Measurements from ENCODE around the gene PRR14.
A peak's percentile ranks its signal among the peaks of the same experiment; 100 is the strongest.
"Not testable (repeated sequence)": the region's sequence is repeated elsewhere in the genome, so short reads cannot be mapped to it uniquely, and the experiment has no call there.

PRR14 gene

GRCh38 chr16:30633526-30633925 is 17.2 kb upstream of the PRR14 start:
- no peak for DNase-seq

DNA sequence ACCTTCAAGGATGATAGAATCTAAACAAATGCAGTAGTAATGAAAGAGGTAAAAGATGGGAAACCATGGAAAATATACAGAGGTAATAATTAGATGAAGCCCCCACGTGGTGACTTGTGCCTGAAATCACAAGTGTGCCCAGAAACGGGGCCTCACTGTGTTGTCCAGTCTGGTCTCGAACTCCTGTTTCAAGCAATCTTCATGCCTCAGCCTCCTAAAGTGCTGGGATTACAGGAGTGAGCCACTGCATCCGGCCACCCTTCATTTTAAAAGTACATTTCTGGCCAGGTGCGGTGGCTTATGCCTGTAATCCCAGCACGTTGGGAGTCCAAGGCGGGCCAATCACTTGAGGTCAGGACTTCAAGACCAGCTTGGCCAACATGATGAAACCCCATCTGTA is 14.2 kb upstream of the PRR14 start:
- no peak for DNase-seq

- DNase-seq: not testable (repeated sequence)
Measured at GRCh38 chr16:30637139-30637538, 13.6 kb upstream of the PRR14 start.

DNA sequence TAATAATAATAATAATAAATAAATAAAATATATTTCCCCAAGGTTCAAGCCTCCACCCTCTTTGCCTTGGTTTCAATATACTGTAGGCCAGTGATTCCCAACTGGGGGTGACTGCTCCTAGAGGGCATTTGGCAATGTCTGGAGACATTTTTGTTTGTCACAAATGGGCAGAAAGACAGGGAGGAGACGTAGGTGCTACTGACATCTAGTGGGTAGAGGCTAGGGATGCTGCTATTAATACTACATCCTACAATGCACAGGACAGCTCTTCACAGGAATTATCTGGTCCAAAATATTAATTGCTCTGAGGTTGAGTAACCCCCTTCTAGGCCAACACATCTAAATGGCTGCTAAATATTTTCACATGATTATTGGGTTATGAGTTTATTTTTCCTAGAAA is 12.8 kb upstream of the PRR14 start:
- peak; percentile 36 to 57 for DNase-seq

- DNase-seq: no peak
Measured at GRCh38 chr16:30641378-30641982, 9.3 kb upstream of the PRR14 start.

DNA sequence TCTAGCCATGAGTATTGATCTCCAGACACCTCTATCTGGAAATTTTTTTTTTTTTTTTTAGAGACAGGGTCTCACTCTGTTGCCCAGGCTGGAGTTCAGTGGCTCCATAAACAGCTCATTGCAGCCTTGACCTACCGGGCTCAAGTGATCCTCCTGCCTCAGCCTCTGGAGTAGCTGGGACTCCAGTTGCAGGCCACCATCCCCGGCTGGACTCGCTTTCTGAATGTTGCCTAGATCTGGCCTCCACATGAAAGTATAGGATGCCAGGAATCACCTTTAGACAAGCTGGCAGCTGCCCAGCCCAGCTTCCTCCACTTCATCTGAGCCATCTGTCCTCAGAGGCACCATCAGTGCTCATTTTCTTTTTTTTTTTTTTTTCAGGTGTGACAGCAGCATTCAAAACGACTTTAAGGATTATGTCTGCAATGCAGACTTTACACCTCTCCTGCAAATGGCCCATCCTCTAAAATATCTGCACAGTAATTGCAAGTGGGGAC is 6.4 kb upstream of the PRR14 start:
- DNase-seq: no peak

DNA sequence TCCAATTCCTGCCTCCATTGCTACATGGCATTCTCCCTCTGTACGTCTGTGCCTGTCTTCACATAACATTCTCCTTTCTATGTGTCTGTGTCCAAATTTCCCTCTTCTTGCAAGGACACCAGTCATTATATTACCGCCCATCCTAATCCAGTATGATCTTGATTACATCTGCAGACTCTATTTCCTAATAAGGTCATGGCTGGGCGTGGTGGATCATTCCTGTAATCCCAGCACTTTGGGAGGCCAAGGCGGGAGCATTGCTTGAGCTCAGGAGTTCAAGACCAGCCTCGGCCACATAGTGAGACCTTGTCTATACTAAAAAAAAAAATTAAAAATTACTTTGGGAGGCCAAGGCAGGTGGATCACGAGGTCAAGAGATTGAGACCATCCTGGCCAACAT is 5.0 kb upstream of the PRR14 start:
- no peak for DNase-seq

GRCh38 chr16:30647274-30647571 is 3.5 kb upstream of the PRR14 start:
- DNase-seq: no peak

GRCh38 chr16:30649725-30650368 is 913 bp upstream of the PRR14 start:
- DNase-seq: no peak

GRCh38 chr16:30651124-30652004 is 604 bp downstream of the PRR14 start:
- peak; percentile 32 to 84 for DNase-seq

DNA sequence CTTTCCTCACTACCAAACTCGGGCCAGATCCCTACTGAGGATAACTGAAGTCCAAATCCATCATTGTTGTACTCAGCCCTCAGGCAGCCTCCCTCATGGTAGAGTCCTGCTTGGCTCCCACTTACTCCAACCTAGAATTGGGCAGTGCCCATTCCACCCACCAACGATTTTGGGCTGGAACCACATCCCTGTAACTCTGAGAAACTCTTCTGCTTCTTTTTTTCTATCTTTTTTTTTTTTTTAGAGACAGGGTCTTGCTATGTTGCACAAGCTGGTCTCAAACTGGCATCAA is 1.2 kb downstream of the PRR14 start:
- DNase-seq: no peak

GRCh38 chr16:30652718-30653117 is 2.0 kb downstream of the PRR14 start:
- no peak for DNase-seq

DNA sequence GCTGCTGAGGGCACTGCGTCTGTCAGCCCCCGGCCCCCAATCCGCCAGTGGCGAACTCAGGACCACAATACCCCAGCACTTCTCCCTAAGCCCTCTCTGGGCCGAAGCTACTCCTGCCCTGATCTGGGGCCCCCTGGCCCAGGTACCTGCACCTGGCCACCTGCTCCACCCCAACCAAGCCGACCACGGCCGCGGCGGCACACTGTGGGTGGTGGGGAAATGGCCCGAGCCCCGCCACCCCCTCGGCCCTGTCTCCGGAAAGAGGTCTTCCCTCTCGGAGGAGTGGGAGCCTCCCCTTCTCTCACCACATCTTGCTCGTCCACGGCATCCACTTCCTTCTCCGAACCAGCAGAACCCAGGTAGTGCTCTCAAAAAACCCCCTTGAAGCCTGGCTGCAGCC is 4.1 kb downstream of the PRR14 start:
- DNase-seq: no peak

DNA sequence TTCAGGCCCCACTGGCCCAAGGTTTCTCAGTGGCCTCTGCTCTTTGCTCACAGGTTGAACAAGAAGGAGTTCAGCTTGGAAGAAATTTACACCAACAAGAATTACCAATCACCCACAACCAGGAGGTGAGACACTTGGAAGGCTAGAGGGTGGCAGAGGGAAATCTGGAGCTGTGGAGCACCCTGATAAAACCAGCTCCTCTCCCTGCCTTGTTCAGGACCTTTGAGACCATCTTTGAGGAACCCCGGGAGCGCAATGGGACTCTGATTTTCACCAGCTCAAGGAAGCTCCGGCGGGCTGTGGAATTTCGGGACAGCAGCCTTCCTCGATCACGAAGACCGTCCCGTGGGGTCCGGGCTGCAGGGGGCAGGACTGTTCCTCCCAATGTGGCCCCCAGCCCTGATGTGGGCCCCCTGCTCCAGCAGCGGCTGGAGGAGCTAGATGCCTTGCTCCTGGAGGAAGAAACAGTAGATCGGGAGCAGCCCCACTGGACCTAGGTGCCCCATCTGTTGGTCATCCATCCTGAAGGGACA is 5.1 kb downstream of the PRR14 start:
- DNase-seq: no peak

DNA sequence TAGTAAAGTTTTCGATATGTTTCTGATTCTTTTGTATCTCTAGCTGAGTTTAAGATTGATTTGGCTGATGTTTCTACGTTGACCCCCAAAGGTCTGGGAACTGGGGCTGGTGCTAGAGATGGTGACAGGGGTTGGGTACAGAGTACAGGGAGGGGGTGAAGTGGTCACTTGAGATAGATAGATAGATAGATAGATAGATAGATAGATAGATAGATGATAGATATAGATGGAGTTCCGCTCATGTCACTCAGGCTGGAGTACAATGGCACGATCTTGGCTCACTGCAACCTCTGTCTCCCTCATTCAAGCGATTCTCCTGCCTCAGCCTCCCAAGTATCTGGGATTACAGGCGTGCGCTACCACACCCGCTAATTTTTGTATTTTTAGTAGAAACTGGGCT is 5.6 kb downstream of the PRR14 start:
- no peak for DNase-seq

GRCh38 chr16:30656974-30657865 is 6.5 kb downstream of the PRR14 start:
- DNase-seq: no peak

DNA sequence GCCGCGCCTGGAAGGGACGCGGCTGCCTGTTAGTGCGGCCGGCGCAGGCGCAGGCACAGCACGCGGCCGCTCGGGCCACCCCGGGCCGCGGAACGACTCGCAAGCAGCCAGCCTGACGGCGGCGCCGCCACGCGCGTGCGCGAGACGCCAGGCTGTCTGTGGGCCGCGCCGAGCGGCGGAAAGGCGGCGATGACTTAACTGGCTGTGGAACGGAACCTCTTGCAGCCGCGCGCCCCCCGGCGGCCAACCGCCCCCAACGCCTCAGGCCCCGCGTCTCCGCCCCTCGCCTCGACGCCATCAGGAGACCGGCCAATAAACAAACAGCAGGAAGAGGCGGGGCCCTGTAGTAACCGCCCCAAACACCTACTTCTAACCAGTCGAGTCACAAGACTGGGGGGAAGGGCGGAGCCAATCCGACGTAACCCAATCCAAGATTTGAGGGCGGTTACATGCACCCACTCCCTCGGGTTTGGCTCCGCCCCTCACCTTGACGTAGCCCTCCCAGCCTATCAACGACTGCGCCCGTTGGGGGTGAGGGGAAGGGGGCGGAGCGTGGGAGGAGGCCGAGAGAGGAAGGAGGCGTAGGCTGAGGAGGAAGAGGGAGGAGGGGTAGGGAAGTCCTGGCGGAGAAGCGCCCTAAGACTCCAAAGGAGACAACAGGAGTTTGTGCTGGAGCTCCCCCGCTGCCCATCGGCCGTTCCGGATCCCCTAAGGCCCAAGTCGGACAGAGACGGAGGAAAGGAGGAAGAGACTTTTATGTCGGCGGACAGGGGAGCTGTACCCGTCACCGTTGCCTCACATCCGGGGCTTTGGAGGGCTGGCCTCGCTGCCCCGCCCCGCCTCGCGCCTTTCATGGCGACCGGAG is 7.3 kb downstream of the PRR14 start, which contains the start of gene FBRS:
Gene FBRS, plus strand, starts transcription at position 566 of the 865 bp plus-strand sequence. CDS start 1,088 bp downstream, outside the sequence.
- peak; percentile 100 for DNase-seq

DNA sequence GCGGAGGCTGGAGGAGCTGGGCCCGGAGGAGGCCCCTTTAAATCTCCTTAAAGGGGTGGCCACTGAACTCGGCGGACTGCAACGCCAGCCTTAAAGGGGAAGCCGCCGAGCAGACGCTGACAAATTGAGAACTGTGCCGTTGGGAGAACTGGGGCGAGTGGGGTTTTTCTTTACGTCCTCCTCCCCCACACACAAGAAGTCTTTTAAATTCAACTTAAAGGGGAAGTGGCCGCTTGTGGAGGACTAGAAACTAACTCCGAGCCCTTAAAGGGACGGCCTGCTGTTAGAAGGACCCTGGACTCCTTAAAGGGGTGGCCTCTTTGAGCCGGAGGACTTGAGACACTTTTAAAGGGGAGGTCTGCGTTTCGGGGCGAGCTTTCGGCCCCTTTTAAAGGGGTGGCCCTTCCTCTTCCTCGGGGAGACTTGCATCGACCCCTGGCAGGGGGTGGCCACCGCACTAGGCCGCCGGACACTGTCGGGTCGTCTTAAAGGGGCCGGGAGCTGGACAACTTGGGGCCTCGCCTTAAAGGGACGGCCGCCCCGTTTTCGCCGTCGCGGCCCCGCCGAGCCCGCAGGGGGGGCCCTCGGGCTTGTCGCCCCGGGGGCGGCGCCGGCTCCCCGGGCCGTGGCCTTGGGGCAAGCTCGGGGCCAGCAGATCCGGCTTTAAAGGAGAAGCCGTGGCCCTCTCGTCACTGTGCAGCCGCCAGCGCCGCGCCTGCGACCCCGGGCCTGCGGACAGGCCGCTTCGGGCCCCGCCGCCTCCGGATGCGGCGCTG is 8.2 kb downstream of the PRR14 start:
- DNase-seq: peak; percentile 70 to 96

GRCh38 chr16:30659507-30660423 is 9.0 kb downstream of the PRR14 start:
- DNase-seq: no peak

Data from NCI-H526 (cell line).